GM12878 (cell line): ENCODE measurements around the gene ZNF780A. TPM values are rescaled to one million over a fixed set of nuclear protein-coding genes. Genes with fewer than 3 reads are reported as not detected.

Experiments
- ATAC-seq: fragments of 200-7000 bp; cut with Tn5 transposase; 3 replicates; pipeline ENCODE4 v1.9.1; 2020; ENCODE audit warnings: mild to moderate bottlenecking, moderate library complexity
- BruUV-seq: library from RNA; stranded (reverse); fragments of 400-500 nt; replicated peaks from 2 replicates; lab custom pipeline; 2021; lab: Mats Ljungman, UMichigan
- CTCF ChIA-PET: fragments of 300-600 bp; sonication (Branson Sonifier 250); formaldehyde crosslinking; extraction: SDS; loops from one replicate; lab custom pipeline; 2021; ENCODE audit warnings: inconsistent platforms; lab: Yijun Ruan, JAX
- POLR2A ChIA-PET: fragments of 350-600 bp; formaldehyde crosslinking; extraction: SDS; loops from one replicate; lab custom pipeline; 2021; ENCODE audit warnings: inconsistent platforms; lab: Charles Lee
- RAD21 ChIA-PET: fragments of 300-600 bp; sonication (Branson Sonifier 250); formaldehyde crosslinking; loops from one replicate; lab custom pipeline; 2023; ENCODE audit warnings: antibody characterized with exemption; ENCODE audit not compliant: unreplicated experiment; lab: Charles Lee
- SMC1A ChIA-PET: fragments of 300-600 bp; sonication (Branson Sonifier 250); formaldehyde crosslinking; loops from one replicate; lab custom pipeline; 2023; ENCODE audit not compliant: unreplicated experiment, uncharacterized antibody; lab: Charles Lee
- DNase-seq: peaks from one replicate; pipeline ENCODE4 v3.0.0-alpha.2; 2011; ENCODE audit warnings: low read depth, low spot score
- FAIRE-seq: peaks from 3 replicates; lab custom pipeline; 2011; peaks lifted over from hg19 to GRCh38; lab: Jason Lieb, UNC
- H2AFZ ChIP-seq: 2 replicates; pipeline ENCODE4 v1.6.0; 2011; ENCODE audit warnings: low read depth, low read length, control low read depth; ENCODE audit not compliant: control insufficient read depth
- H3K27ac ChIP-seq: 2 replicates; pipeline ENCODE4 v1.5.1; 2011; ENCODE audit warnings: control low read depth; ENCODE audit not compliant: control insufficient read depth, insufficient read depth
- H3K27me3 ChIP-seq, 2 experiments: replicated peaks in 1 of 2; 2 replicates each; pipeline versions ENCODE4 v1.6.0 to v1.6.1; 2011; ENCODE audit warnings: low read length in 1 of 2; ENCODE audit not compliant: control insufficient read depth in 2 of 2, insufficient read depth in 2 of 2
- H3K36me3 ChIP-seq, 2 experiments: 2 replicates each; pipeline ENCODE4 v1.5.1; 2011; ENCODE audit warnings: low read length in 1 of 2; ENCODE audit not compliant: control insufficient read depth in 2 of 2, insufficient read depth in 2 of 2
- H3K4me1 ChIP-seq: 2 replicates; pipeline ENCODE4 v1.6.1; 2011; ENCODE audit warnings: mild to moderate bottlenecking, low read length, moderate library complexity, mixed read lengths; ENCODE audit not compliant: control insufficient read depth, insufficient read depth
- H3K4me2 ChIP-seq: 2 replicates; pipeline ENCODE4 v1.6.0; 2011; ENCODE audit warnings: control low read depth; ENCODE audit not compliant: control insufficient read depth, insufficient read depth
- H3K4me3 ChIP-seq: fragments of 200-600 bp; sonication (generic); 2 replicates; pipeline ENCODE4 v1.5.1; 2016
- H3K79me2 ChIP-seq: 2 replicates; pipeline ENCODE4 v1.6.0; 2011; ENCODE audit warnings: low read length; ENCODE audit not compliant: control insufficient read depth, insufficient read depth
- H3K9ac ChIP-seq: 2 replicates; pipeline ENCODE4 v1.8.0; 2011; ENCODE audit warnings: low read length, control low read depth, mixed read lengths; ENCODE audit not compliant: control insufficient read depth, insufficient read depth
- H3K9me3 ChIP-seq: replicated peaks from 3 replicates; pipeline ENCODE4 v1.5.1; 2011; ENCODE audit warnings: mild to moderate bottlenecking, low read length; ENCODE audit not compliant: control insufficient read depth, insufficient read depth
- H4K20me1 ChIP-seq: 2 replicates; pipeline ENCODE4 v1.6.0; 2011; ENCODE audit not compliant: control insufficient read depth, insufficient read depth
- ASH2L ChIP-seq: fragments of 300-600, 200-600 bp; sonication (generic); IDR thresholded peaks from 2 replicates; pipeline ENCODE4 v1.6.1; 2017; ENCODE audit warnings: low read depth, mild to moderate bottlenecking, borderline replicate concordance
- ATF7 ChIP-seq: fragments of 450-650 bp; IDR thresholded peaks from 2 replicates; pipeline ENCODE4 v1.6.1; 2016; ENCODE audit warnings: low read depth, mild to moderate bottlenecking
- CBX3 ChIP-seq: fragments of 200-600 bp; sonication (generic); IDR thresholded peaks from 2 replicates; pipeline ENCODE4 v1.6.1; 2016; ENCODE audit warnings: low read depth, borderline replicate concordance
- GATAD2B ChIP-seq: fragments of 450-650 bp; conservative IDR thresholded peaks from 2 replicates; pipeline ENCODE4 v1.6.1; 2017; ENCODE audit warnings: low read depth, mild to moderate bottlenecking, moderate library complexity
- NR2C2 ChIP-seq: IDR thresholded peaks from 2 replicates; pipeline ENCODE4 v1.6.1; 2011; ENCODE audit warnings: borderline replicate concordance, low read depth; ENCODE audit not compliant: control insufficient read depth, insufficient read length
- RAD21 ChIP-seq: IDR thresholded peaks from 2 replicates; pipeline ENCODE4 v1.6.1; 2011; ENCODE audit warnings: mild to moderate bottlenecking, low read depth, low read length, moderate library complexity; ENCODE audit not compliant: insufficient read depth
- SMAD5 ChIP-seq: IDR thresholded peaks from 2 replicates; pipeline ENCODE4 v1.6.1; 2016; ENCODE audit warnings: antibody characterized with exemption, low read depth
- SP1 ChIP-seq: IDR thresholded peaks from one replicate; pipeline ENCODE4 v1.6.1; 2011; ENCODE audit warnings: low read depth, low read length
- SRF ChIP-seq, 2 experiments: IDR thresholded peaks; 2 replicates each; pipeline ENCODE4 v1.6.1; 2011; ENCODE audit warnings: low read depth in 2 of 2, low read length in 2 of 2, mild to moderate bottlenecking in 1 of 2, moderate library complexity in 1 of 2
- ZNF217 ChIP-seq: fragments of 450-650 bp; IDR thresholded peaks from 2 replicates; pipeline ENCODE4 v1.6.1; 2017; ENCODE audit warnings: antibody characterized with exemption, mild to moderate bottlenecking
- WGBS: methylation state at CpG from one replicate; pipeline ENCODE4 v1.1.6; 2016; ENCODE audit warnings: low lambda C conversion rate; ENCODE audit not compliant: insufficient replicate concordance, insufficient coverage; ENCODE audit errors: missing lambda C conversion rate; 5-methylcytosine and 5-hydroxymethylcytosine counted together
- in situ Hi-C: fragments of 300-500 bp; cut with MboI; formaldehyde crosslinking; loops from 9 replicates; pipeline ENCODE4 v1.14.3; 2018; ENCODE audit warnings: mixed read lengths
- intact Hi-C: fragments of 100-400 bp; cut with micrococcal nuclease; formaldehyde crosslinking; loops from one replicate; pipeline ENCODE4 v1.14.2; 2022; ENCODE audit not compliant: unreplicated experiment
- polyA plus RNA-seq, 11 experiments: library from polyadenylated mRNA; depleted of rRNA in 4 of 11; unstranded in 6 of 11; stranded (reverse) in 5 of 11; fragments of >200 nt; fragmentation: Nextera tagmentation in 4 of 11; fragmentation: Illumina TruSeq in 1 of 11; extraction: Ambion mirVana in 4 of 11; extraction: Trizol in 1 of 11; gene quantifications; 1 replicate in 1 of 11; 2 replicates in 10 of 11; pipeline versions ENCODE4 v1.2.1 to v1.2.3, GENCODE V29; 2011 to 2016; ENCODE audit warnings: inconsistent platforms in 2 of 11, missing spikeins in 2 of 11, low read depth in 1 of 11
- total RNA-seq, 4 experiments: library from RNA; depleted of rRNA in 3 of 4; stranded (reverse); fragments of >200 nt in 3 of 4; fragmentation: Illumina TruSeq in 1 of 4; extraction: Trizol in 1 of 4; gene quantifications; 2 replicates each; pipeline versions ENCODE4 v1.2.1 to v1.2.3, GENCODE V29; 2013 to 2021
- TF ChIP-seq, protein P1 (sequence below): IDR thresholded peaks from 2 replicates; pipeline ENCODE4 v1.6.1; 2011; ENCODE audit warnings: borderline replicate concordance, low read depth, mild to moderate bottlenecking, moderate library complexity, low read length; ENCODE audit not compliant: insufficient read depth, poor library complexity, severe bottlenecking
- TF ChIP-seq, protein P2 (sequence below): fragments of 450-650 bp; IDR thresholded peaks from 2 replicates; pipeline ENCODE4 v1.6.1; 2018; ENCODE audit warnings: borderline replicate concordance, mild to moderate bottlenecking; ENCODE audit not compliant: partially characterized antibody

The ZNF780A gene
- total and polyA plus RNA-seq, 10 of the 15 experiments (the other 5 are each of a cell fraction or from before 2014, with no cell fraction given), result 10.9 to 27.6 (median 17.6) TPM

DNA sequence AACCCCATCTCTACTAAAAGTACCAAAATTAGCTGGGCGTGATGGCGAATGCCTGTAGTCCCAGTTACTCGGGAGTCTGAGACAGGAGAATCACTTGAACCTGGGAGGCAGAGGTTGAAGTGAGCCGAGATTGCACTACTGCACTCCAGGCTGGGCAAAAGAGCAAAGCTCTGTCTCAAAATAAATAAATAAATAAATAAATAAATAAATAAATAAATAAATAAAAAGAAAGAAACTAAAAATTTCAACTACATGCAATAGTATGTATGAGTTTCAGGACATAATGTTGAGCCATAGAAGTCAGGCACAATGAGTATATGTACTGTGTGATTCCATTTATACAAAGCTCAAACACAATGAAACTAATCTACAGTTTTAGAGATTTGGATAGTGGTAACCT is 12.9 kb upstream of the ZNF780A start:
- DNase-seq, result no peak
- Histone ChIP-seq H2AFZ (no peak overlapping the region), H3K4me3 (no peak overlapping the region), H3K27ac (no peak overlapping the region), H3K4me1 (no peaks in the 10 kb centered on the region), H3K9ac (no peak overlapping the region), H3K79me2 (no peaks in the 10 kb centered on the region), H3K4me2 (no peak overlapping the region), H3K27me3 (no peaks in the 10 kb centered on the region), H3K9me3 (no peaks in the 10 kb centered on the region; the same call in 2 of the 3 replicates), H4K20me1 (no peaks in the 10 kb centered on the region), H3K36me3 (no peaks in the 10 kb centered on the region)
- BruUV-seq, result no TSS peak
- ATAC-seq, result no peak
- no peak for FAIRE-seq
- intact Hi-C loops, result no loop called here
- ChIA-PET RAD21 (no interaction called here), CTCF (interaction anchor here (1.0 to 1.1 kb wide), 2 partner anchors 9 to 133 kb away, joined by 3 read pairs; no protein-coding TSS in a partner anchor), POLR2A (no interaction called here), SMC1A (interaction anchor here (0.7 kb wide), 1 partner anchor 915 kb away, joined by 3 read pairs; no protein-coding TSS in a partner anchor)
- WGBS, result 65% methylated on average over 4 of the region's 4 CpGs
- TF ChIP-seq GATAD2B, result no peak
- no peak for TF ChIP-seq ASH2L
- TF ChIP-seq CBX3, result no peak
- TF ChIP-seq, protein P1, sequence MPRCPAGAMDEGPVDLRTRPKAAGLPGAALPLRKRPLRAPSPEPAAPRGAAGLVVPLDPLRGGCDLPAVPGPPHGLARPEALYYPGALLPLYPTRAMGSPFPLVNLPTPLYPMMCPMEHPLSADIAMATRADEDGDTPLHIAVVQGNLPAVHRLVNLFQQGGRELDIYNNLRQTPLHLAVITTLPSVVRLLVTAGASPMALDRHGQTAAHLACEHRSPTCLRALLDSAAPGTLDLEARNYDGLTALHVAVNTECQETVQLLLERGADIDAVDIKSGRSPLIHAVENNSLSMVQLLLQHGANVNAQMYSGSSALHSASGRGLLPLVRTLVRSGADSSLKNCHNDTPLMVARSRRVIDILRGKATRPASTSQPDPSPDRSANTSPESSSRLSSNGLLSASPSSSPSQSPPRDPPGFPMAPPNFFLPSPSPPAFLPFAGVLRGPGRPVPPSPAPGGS, result no peak
- no peak for TF ChIP-seq NR2C2
- TF ChIP-seq SMAD5, result no peak
- TF ChIP-seq SP1, result no peak
- no peak for TF ChIP-seq SRF (IDR thresholded peaks at IDR 0.05; ENCODE audit: low read depth in 2 of 2, low read length in 2 of 2)
- TF ChIP-seq ZNF217, result no peak
- TF ChIP-seq, protein P2, sequence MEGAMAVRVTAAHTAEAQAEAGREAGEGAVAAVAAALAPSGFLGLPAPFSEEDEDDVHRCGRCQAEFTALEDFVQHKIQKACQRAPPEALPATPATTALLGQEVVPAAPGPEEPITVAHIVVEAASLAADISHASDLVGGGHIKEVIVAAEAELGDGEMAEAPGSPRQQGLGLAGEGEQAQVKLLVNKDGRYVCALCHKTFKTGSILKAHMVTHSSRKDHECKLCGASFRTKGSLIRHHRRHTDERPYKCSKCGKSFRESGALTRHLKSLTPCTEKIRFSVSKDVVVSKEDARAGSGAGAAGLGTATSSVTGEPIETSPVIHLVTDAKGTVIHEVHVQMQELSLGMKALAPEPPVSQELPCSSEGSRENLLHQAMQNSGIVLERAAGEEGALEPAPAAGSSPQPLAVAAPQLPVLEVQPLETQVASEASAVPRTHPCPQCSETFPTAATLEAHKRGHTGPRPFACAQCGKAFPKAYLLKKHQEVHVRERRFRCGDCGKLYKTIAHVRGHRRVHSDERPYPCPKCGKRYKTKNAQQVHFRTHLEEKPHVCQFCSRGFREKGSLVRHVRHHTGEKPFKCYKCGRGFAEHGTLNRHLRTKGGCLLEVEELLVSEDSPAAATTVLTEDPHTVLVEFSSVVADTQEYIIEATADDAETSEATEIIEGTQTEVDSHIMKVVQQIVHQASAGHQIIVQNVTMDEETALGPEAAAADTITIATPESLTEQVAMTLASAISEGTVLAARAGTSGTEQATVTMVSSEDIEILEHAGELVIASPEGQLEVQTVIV, result no peak
- TF ChIP-seq RAD21, result no peak
- TF ChIP-seq ATF7, result no peak
- in situ Hi-C loops, result no loop called here
